AG04450 (cell line): ENCODE results near the gene STOM. TPM values are rescaled to one million over a fixed set of nuclear protein-coding genes. Genes with fewer than 3 reads are reported as not detected.

ENCODE experiments used
- CTCF ChIA-PET: fragments of 300-600, 350-600 bp; formaldehyde crosslinking; extraction: SDS; loops from one replicate; lab custom pipeline; 2022; ENCODE audit warnings: antibody characterized with exemption, inconsistent platforms; lab: Charles Lee
- POLR2A ChIA-PET: fragments of 350-600 bp; formaldehyde crosslinking; extraction: SDS; loops from one replicate; lab custom pipeline; 2021; ENCODE audit warnings: antibody characterized with exemption, inconsistent platforms; lab: Yijun Ruan, JAX
- DNase-seq: peaks from one replicate; pipeline ENCODE4 v3.0.0-alpha.2; 2011; ENCODE audit warnings: low read depth, low spot score
- H3K27ac ChIP-seq: one replicate; pipeline ENCODE4 v1.5.1; 2012; ENCODE audit warnings: low read depth, low read length, control low read depth
- H3K27me3 ChIP-seq: one replicate; pipeline ENCODE4 v1.6.0; 2012; ENCODE audit warnings: low read length; ENCODE audit not compliant: control insufficient read depth, insufficient read depth
- H3K4me3 ChIP-seq: 2 replicates; pipeline ENCODE4 v1.5.1; 2011; ENCODE audit warnings: mild to moderate bottlenecking, low read depth, low read length, control low read depth
- H3K9me3 ChIP-seq: 2 replicates; pipeline ENCODE4 v1.5.1; 2012; ENCODE audit warnings: low read length; ENCODE audit not compliant: control insufficient read depth, insufficient read depth
- polyA plus RNA-seq: library from polyadenylated mRNA; depleted of rRNA; stranded (reverse); fragments of >200 nt; gene quantifications from 2 replicates; pipeline ENCODE4 v1.2.3, GENCODE V29; 2011
- TF ChIP-seq, protein P1 (sequence below): IDR thresholded peaks from 2 replicates; pipeline ENCODE4 v1.5.1; 2011; ENCODE audit warnings: low read depth, low read length, control low read depth, inconsistent platforms

STOM gene
- polyA plus RNA-seq, 1 experiment, result 510 TPM

DNA sequence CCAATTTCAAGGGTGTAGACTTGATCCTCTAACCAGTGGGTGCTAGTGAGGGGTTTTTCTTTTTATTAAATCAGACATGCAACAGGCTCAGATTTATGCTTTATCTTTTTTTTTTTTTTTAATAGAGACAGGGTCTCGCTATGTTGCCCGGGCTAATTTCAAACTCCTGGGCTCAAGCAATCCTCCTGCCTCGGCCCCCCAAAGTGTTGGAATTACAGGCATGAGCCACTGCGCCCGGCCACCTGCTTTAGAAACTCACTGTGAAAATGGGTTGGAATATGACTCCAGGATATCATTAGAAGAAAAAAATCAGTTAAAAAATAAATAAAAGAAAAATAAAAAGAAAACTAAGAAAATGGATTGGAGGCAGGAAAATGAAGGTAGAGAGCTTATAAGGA lies 50.7 kb downstream of the STOM start:
- H3K27ac ChIP-seq, result peak overlapping the region; percentile 47
- POLR2A ChIA-PET, result interaction anchor here (0.6 to 2.0 kb wide), 5 partner anchors 41 to 121 kb away, joined by 3 to 10 read pairs (median 4); no protein-coding TSS in a partner anchor

DNA sequence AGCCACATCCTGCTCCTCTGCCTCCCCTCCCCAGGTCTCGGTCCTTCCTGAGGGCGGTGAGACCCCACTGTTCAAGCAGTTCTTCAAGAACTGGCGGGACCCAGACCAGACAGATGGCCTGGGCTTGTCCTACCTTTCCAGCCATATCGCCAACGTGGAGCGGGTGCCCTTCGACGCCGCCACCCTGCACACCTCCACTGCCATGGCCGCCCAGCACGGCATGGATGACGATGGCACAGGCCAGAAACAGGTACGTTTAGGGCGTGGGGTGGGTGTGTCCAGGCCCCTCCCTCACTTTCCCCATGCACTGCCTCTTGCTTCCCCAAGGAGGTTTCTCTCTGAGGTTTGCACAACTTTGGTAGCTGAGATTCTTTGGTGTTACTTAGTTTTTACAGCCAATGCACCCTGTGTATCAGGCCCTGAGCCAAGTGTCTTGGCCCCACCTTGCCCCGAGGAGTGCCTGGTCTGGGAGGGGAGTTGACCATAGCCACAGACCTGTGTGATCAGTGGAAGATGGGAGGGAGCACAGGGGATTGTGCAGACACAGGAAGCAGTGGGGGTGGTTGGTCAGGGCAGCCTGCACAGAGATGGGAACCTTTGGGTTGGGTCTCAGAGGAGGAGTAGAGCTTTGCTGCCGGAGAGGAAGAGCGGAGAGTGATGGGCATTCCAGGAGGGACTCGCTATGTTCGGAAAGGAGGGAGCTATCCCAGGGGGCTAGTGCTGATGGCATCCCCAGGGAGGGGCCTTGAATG lies 51.2 kb downstream of the STOM start:
- H3K27me3 ChIP-seq, result no peaks in the 10 kb centered on the region
- H3K9me3 ChIP-seq, result peaks cover 7% of the 10 kb centered on the region
- H3K27ac ChIP-seq, result peak overlapping the region; percentile 47
- H3K4me3 ChIP-seq, result no peak overlapping the region
- ChIA-PET POLR2A (interaction anchor here (0.8 to 2.0 kb wide), 2 partner anchors 77 to 80 kb away, joined by 3 to 10 read pairs; no protein-coding TSS in a partner anchor), CTCF (interaction anchor here (0.9 to 4.9 kb wide), 33 partner anchors 9 to 173 kb away, joined by 3 to 202 read pairs (median 12); no protein-coding TSS in a partner anchor)
- DNase-seq, result no peak
- TF ChIP-seq, protein P1, sequence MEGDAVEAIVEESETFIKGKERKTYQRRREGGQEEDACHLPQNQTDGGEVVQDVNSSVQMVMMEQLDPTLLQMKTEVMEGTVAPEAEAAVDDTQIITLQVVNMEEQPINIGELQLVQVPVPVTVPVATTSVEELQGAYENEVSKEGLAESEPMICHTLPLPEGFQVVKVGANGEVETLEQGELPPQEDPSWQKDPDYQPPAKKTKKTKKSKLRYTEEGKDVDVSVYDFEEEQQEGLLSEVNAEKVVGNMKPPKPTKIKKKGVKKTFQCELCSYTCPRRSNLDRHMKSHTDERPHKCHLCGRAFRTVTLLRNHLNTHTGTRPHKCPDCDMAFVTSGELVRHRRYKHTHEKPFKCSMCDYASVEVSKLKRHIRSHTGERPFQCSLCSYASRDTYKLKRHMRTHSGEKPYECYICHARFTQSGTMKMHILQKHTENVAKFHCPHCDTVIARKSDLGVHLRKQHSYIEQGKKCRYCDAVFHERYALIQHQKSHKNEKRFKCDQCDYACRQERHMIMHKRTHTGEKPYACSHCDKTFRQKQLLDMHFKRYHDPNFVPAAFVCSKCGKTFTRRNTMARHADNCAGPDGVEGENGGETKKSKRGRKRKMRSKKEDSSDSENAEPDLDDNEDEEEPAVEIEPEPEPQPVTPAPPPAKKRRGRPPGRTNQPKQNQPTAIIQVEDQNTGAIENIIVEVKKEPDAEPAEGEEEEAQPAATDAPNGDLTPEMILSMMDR, result no peak

More for the DNA sequence above, 50.7 kb downstream of the STOM start:
- TF ChIP-seq, protein P1, result no peak
- no peak for DNase-seq
- no peak overlapping the region for H3K4me3 ChIP-seq
- CTCF ChIA-PET, result interaction anchor here (0.7 to 4.9 kb wide), 64 partner anchors 8 to 333 kb away, joined by 3 to 202 read pairs (median 6); no protein-coding TSS in a partner anchor
- peaks cover 7% of the 10 kb centered on the region for H3K9me3 ChIP-seq
- H3K27me3 ChIP-seq, result no peaks in the 10 kb centered on the region

- Histone ChIP-seq H3K27ac (peak overlapping the region; percentile 39), H3K27me3 (no peaks in the 10 kb centered on the region), H3K9me3 (peaks cover 7% of the 10 kb centered on the region), H3K4me3 (no peak overlapping the region)
- ChIA-PET CTCF (interaction anchor here (0.9 to 4.9 kb wide), 6 partner anchors 59 to 104 kb away, joined by 3 to 202 read pairs (median 18); no protein-coding TSS in a partner anchor), POLR2A (no interaction called here)
- no peak for DNase-seq
- TF ChIP-seq, protein P1, result no peak
Measured at GRCh38 chr9:121317737-121318630, 52.1 kb downstream of the STOM start.

DNA sequence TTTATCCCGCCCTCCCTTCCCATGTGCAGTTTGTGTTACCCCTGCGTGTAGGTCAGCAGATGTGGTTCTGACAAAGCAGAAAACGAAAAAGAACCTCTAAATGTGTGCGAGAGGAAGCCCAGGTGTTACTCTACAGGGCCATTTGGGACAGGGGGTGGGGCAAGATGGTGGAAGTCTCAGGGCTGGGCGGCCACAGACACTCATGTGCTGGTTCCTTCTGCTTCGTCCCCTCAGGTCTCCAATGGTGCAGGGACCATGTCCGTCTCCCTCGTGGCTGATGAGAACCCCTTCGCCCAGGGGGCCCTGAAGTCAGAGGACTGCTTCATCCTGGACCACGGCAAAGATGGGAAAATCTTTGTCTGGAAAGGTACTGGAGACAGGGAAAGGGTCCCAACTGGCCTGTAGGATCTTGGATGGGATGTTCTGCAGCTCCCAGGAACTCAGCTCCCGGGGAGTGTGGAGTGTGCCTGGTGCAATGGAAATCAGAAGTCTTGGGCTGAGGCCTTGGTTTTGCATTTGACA lies 53.1 kb downstream of the STOM start:
- no peak for DNase-seq
- no peak overlapping the region for H3K27ac ChIP-seq
- H3K27me3 ChIP-seq, result no peaks in the 10 kb centered on the region
- ChIA-PET POLR2A (no interaction called here), CTCF (interaction anchor here (0.9 to 4.9 kb wide), 6 partner anchors 60 to 123 kb away, joined by 3 to 169 read pairs (median 11); no protein-coding TSS in a partner anchor)
- TF ChIP-seq, protein P1, result no peak
- H3K4me3 ChIP-seq, result no peak overlapping the region
- peaks cover 7% of the 10 kb centered on the region for H3K9me3 ChIP-seq
